T follicular helper cell (primary cell): ENCODE data around the gene RPLP2.
A peak's percentile ranks its signal among the peaks of the same experiment; 100 is the strongest.

Source experiments
- DNase-seq: peaks from one replicate; pipeline ENCODE4 v3.0.0-alpha.2; 2020; ENCODE audit warnings: low read depth

Gene RPLP2

DNA sequence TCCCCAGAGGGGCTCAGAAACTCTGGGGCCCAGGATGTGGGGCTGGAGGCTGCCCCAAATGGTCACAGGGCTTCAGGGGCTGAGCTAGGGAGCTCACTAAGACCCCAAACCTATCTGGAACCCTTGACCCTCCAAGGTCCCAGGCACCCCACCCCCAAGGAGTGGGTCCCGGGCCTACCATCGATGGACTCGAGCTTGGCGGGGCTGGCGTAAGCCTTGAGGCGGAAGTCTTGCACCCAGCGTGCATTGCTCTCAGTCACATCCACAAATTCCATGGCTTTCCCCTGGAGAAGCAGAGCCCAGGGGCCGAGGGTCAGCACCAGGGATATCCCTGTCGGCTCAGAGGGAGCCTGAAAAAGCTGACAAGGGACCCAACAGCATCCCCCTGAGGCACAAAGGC lies 35.9 kb upstream of the RPLP2 start:
- DNase-seq, result no peak

DNA sequence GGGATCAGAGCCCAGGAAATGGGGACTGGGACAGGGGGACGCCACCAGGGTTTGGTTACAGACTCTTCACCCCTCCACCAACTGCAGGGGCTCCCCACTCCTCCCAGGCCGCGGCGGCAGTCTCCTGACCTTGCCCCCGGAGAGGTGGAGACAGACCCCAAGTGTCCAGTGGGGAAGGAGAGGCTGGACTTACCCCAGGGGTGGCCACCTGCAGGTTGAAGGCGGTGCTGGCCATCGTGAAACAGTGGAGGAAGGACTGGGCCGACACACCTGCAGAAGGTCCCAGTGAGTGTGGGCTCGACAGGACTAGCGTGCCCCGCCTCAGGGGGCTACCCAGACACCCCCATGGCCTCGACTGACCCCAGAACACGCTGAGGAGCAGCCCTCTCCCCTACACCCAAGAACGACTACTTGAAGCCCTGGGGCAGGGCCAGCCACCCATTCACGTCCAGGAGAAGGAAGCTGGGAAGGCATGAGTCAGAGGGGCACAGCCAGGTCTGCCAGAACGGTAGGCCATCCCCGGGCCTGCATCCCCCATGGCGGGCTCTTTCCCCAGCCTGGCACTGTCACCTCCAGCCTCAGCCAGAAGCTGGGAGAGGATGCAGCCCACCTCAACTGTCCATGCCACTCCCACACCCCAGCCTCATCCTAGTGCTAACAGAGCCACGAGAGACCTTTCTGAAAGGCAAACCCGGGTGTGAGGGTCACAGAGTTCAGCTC lies 34.7 kb upstream of the RPLP2 start:
- no peak for DNase-seq

DNA sequence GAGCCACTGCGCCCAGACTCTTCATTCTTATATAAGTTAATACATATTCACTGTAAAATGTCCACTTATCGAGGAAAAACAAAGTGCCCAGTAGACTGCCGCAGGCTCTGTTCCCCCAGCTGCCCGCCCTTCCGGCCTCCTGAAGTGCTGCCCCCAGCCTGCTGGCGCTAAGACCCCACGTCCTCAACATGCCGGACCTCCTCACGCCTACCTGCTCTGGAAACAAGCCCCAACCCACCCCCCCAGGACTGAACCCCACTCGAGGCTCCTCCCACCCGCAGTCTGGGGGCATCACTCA lies 33.6 kb upstream of the RPLP2 start:
- no peak for DNase-seq

DNA sequence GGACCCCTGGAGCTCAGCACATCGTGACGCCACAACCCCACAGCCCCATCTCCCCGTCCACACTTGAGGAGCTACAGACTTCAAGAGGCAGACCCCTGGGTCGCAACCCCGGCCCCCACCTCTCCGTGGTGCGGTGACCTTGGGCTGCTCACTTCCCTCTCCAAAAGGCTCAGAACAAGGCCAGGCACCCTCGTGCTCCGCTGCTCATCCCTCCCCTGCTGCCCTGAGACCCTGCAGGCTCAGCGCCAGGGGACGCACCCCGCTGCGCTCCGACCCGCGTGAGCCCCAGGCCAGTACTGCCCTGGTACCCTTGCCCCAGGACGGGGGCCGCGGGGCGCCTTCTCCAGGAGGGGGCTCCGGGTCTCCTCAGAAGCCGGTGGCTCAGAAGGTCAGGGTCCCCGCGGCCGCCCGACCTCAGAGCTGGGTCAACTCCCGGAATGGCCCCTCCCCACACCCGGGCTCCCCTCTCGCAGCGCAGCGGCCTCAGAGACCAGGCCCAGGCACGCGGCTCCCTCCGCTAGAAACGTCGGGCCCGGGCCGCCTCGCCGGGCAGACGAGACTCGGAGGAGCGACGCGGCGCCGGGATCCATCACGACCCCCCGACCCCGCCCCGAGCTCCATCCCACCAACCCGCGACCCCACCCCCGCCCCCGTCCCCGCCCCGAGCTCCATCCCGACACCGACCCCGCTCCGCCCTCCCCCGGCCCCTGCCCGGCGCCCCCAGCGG lies 33.0 kb upstream of the RPLP2 start:
- no peak for DNase-seq

DNA sequence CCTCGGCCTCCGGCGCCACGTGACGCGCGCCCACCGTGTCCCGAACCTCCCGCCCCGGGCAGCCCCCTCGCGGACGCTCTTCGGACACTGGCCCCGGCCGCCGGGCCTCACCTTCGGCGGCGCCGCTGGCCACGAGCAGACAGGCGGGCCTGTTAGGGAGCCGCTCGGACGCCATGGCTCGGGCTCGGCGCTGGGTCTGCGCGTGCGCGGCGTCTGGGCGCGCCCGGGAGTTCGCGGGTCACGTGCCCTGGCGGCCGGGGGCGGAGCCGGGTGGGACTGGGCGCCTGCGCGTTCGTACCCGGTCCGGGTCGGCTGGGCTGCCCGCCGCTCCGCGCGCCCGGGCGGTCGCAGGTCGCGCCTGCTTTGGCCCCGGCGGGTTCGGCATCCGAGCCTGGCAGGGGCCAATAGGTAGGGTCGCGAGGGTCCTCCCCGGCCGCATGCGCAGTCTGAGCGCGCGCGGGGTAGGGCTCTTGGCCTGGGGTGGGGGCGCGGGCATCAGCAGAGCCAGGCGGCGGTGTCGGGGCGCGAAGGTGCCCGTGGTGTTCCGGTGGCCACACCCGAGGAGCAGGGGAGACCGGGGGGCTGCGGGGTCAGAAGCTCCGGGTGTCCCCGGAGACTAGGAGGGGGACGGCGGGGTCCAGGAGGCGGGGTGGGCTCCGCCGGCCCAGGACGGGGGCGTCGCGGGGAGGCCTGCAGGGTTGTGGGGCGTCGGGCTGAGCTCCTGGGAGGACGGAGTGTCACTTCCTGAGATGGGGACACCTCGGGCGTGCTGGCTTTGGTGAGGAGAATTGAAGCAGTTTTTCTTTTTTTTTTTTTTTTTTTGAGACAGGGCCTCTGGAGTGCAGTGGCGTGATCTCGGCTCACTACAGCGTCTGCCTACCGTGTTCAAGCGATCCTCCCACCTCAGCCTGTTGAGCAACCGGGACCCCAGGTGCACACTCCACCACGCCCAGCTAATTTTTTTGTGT lies 32.2 kb upstream of the RPLP2 start, which contains the start of gene GATD1:
Gene GATD1 (minus strand): TSS at position 200 of the 968 bp plus-strand sequence. CDS start 25 bp downstream, at position 175.
- DNase-seq, result peak; percentile 90

DNA sequence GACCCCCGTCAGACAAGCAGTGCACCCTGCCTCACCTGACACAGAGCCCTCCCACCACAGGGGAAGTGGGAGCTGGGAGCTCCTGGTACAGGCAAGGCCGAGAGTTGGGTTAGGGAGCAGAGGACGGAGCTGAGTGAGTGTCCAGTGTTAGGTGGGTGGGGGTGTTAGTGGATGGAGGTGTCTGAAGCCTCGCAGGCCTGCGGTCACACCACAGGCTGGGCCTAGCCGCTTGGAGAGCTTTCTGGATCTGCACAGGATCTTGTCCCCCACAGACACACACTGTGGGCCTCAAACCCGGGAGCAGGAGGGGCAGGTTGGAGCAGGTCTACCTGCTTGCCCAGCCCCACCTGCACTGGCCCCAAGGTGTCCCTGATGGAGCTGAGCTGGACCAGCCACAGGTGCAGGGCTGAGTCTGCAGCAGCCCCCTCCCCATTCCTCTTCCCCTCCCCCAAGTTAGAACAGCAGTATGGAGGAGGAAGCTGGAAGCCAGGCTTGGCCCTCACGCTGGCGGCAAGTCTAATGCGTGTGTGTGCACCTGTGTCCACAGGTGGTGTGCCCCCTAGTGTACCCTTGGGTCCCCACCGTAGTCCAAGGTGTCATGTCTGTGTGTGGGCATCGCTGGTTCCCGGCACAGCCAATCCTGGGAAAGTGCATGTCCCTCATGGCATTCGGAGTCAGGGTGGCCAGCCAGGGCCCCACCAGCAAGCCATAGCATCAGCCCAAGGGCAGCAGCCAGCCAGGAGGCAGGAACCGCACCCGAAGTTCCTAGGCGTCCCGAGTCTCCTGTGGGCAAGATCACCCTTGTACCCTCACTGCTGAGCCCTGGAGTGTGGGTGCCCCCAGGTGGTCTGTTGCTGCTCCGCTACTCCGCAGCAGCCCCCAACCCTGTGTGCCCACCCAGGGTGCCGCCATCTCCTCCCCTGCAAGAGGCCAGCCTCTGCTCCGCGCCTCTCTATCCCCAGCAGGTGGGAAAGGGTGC lies 30.5 kb upstream of the RPLP2 start:
- DNase-seq, result no peak

DNA sequence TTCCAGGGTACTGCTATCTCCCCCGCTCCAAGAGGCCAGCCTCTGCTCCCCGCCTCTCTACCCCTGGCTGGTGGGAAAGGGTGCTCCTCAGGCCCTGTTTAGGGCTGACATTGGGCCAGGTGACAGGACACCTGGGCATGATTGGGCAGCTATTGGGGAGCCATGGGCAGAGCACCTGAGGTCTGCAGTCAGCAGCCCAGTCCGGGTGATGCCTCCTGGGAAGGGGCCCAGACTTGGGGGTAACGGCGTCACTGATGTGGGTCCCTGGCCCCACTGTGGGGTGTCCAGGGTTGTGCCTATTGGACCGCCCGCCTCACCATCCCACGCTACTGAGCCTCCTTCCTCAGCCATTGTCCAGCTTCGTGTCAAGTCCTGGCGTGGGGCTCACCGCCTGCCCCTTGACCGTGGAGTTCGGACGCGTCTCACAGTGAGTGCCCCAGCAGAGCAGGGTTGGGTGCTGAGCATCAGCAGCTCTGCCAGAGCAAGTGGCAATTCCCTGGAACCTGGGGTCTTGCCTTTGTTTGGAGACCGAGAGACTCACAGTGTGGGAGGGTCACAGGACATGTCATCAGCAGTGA lies 29.7 kb upstream of the RPLP2 start:
- no peak for DNase-seq

DNA sequence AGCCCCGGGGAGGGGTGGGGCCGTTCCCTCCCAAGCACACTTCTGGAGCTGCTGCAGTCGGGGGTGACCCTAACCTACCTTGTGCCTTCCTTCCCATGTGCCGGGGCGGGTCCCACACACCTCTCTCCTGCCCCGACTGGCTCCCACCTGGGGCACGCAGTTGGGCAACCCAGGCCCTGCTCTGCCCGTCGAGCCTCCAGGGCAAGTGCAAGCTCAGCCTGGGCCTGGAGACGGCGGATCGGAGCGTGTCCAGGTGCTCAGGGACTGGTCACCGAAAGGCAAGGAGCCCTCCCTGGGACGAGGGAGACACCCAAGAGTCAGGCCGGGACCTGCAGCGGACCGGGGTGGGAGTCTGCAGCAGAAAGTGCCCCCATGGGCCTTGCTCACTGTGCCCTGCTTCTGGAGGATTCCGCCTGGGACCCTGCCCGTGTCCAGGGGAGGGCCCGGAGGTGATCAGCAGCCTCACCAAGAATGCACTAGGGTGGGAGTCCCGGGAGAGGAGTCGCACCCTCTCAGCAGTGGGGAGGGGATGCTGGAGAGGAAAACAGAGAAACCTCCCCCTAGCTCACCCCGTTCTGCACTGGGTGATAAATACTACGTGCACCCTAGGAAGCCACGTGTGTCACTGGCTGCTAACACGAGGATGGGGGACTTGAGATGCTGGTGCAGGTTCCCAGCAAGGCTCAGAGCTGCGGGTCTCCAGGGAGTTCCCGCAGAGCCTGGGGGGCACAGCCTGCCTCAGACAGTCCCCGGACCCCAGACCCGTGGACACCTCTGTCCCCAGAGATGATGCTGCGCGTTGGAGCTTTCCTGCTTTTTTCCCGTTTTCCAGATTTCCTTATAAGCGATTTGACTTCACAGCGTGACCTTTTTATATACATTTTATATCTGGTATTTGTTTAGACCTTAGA lies 27.2 kb upstream of the RPLP2 start:
- DNase-seq, result no peak

DNA sequence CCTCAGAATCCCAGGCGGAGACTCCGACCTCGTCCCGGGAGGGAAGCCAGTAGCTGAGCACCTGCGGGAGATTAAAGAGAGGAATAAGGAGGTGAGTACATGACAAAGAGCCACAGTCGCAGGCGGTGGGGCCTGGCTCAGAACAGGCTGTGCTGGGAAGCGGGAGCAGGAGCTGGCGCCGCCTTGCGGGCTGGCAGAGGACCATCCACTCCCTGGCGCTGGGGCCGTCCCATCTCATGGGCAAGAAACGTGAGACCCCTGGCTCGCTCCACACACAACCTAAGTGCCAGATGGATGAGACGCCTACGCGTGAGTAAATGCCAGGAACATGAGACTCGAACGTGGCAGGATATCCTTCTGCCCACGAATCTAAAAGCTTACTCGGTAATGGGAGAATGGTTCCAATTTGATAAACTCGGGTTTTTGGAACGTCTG lies 26.2 kb upstream of the RPLP2 start:
- DNase-seq, result no peak

DNA sequence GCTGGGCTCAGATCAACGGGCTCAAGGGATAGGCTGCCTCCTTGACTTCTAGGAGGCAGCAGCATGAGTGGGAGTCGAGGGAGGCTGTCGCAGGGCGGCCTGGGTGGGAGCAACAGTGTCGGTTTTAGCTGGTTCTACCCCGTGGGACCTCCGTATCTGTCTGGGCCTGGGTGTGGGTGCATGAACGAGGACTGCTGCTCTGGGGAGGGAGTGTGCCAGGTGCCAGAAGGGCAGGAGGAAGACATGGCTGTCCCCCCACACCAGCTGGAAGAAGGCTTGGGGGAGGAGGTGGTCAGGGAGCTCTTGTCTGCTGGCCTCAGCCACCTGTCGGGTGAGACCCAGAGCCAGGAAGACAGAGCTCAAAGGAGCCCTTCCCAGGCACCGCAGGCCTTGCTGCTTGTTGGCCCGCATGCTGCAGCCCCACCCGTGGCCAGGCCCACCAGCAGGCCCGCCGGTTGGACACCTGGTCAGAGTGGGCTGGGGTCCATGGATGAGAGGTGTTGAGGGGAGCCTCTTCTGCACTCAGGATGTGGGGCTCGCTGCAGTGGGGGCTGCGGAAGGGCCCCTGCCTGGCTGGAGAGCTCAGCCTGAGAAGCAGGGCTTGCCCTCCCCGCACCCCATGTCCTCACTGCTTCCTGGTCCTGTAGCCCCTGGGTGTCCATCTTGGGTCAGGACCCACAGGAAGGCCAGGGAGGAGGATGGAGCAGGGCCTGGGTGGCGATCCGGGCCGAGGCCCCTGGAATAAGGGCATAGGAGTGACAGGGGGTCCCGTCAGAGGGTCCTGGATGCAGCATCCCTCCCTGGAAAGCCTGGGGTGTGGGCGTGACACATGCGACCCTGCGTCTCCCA lies 23.3 kb upstream of the RPLP2 start:
- no peak for DNase-seq

DNA sequence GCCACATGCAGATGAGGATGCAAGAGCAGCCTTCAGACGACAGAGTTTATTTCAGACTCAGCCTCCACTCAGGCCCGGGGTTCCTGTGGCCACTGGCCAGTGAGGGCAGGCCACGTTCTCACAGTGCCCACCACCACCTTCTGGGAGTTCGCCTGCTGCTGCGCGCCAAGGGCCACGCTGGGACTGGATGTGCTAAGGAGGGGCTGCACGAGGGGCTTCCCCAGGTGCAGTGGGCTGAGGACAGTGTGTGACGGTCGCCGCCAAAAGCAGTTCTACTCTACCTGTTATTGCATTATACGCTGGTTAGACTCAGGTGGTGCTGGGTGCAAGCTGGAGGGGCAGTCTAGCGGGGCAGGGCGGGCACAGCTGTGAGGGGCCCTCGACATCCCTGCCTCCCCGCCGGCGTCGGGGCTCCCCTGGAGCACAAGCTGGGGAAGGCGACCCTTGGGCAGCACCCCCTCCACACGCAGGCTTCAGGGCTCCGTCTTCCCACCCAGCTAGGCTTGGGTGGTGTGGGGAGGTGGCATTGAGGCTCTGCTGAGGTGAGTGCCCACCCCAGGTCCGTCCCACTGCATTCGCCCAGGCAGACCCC lies 22.6 kb upstream of the RPLP2 start:
- no peak for DNase-seq

DNA sequence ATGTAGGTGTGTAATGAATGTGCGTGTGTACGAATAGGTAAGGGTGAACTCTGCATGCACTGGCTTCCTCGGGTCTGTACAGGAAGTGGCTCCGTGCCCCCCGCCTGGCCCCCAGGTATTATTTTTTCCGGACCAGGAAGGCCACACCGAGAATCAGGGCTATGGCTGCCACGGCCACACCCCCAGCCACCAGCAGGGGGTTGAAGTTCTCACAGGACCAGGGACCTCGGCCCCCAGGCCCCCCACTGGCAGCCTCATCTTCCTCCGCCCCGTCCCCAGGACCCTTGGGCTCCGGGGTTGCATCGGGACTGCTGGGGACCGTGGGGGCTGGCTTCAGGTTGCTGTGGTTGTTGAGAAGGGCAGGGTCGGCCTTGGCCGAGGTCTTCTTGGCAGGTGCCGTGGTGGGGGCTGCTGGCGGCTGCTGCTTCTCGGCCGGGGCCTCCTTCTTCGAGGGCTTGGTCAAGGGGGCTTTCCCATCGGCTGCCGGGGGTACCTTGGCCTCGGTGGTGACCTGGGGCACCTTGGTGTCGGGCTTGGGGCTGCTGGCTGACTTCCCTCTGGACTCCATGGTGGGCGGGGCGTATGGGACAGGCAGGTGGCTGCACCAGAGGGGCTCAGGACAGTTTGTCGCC lies 21.6 kb upstream of the RPLP2 start:
- DNase-seq, result no peak

DNA sequence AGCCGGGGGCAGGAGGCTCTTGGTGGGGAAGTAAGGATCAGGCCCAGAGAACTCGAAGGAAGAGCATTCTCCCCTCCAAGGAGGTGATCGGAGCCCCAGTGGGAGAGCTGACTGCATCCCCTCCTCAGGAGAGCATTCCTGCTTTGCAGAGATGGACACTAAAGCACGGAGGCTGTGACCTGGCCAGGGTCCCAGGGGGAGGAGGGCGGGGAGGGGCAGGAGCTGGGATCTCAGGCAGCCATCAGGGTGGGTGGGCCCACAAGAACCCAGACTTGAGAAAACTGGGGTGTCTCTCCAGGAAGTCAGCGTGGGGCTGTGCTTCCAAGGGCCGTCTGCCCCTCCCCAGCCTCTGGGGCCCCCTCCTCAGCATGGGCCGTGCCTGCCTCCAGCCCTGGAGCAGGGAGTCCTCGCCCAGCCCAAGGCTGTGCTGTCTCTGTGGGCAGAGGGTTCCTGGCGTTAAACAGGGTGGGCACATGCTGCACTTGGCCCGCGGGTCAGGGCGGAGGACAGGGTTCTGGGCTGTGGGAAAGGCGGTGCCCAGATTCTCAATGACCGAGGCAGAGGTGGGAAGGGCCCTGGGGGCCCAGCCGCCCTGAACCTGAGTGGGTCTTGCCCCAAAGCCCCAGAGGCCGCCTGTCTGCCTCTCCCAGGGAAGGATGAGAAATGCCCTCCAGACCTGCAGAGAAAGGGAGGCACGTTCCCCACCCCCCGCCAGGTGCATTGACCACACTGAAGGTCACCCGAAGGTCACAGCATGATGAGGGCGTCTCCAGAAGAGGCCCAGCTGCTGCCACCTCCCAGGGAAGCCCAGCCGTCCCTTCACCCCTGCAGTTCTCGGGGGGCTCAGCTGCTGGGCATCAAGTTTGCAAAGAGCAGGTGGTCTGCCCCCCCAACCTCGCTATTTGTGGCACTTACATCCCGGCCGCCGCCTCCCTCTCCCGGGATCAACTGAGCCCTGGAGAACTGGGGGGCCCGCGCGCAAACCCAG lies 20.5 kb upstream of the RPLP2 start:
- no peak for DNase-seq

DNA sequence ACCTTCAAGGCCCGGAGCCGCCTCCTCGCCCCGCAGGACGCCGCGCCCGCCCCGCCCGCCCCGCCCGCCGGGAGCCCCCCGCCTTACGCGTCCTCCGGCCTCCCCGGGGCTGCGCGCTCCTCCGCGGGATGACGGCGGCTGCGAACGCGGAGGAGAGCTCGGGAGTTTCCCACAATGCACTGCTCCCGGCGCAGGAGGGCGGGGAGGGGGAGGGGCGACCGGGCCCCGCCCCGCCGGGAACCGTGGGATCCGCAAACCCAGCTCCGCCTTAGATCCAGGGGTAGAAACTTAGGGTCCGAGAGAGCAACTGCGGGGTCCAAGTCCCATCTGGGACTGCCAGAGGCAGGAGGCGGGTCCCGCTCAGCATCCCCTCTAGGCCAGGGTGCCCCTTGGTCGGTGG lies 19.8 kb upstream of the RPLP2 start, which contains the start of gene CEND1:
Gene CEND1 (minus strand): TSS at position 148 of the 400 bp plus-strand sequence. CDS start 1,514 bp downstream, outside the sequence.
- DNase-seq, result no peak

DNA sequence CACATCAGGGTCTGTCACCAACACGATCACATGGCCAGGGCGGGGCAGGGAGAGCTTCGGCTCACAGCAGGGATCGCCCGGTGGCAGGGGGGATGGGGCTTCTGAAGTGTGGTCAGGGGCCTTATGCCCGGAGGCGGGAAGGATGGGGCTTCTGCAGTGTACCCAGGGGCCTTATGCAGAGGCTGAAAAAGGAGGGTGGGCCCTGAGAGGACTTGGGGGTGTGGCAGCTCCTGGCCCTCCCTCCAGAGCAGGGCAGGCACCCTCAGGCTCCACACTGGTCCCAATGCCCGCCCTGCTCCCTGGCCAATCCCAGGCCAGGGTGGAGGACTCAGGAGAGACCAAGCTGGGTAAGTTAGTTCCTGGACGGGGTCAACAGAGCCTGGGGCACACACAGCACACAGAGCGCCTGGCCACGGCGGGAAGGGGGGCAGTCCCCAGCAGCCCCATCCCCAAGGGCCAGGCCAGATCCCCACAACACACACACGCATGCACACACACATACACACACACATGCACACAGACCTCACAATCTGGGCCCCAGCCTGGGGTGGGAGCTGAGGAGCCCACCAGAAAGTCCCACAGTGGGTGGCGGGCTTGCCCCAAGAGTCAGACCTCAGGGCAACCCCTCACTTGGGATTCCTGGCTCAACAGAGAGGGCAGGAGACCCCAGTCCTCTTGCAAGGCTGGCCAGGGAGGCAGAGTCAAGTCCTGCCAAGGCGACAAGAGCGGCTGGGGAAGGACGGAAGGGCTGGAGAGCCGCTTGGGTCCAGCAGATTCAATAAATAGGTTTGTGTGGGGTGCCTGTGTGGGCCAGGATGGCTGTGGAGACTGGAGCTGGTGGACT lies 18.8 kb upstream of the RPLP2 start:
- DNase-seq, result no peak
